Activated gamma-delta T cell treated with anti-CD3 and anti-CD28 coated beads, Interleukin-2, amount 50 U/mL, for 16 hours (primary cell): ENCODE results near the gene GPR146.
"Not testable (repeated sequence)": the region's sequence is repeated elsewhere in the genome, so short reads cannot be mapped to it uniquely, and the experiment has no call there.

Experiments
- DNase-seq: peaks from one replicate; pipeline ENCODE4 v3.0.0-alpha.2; 2020; ENCODE audit warnings: low read depth

The GPR146 gene

GRCh38 chr7:1058311-1058710, 14.0 kb downstream of the GPR146 start:
- DNase-seq, result no peak

DNA sequence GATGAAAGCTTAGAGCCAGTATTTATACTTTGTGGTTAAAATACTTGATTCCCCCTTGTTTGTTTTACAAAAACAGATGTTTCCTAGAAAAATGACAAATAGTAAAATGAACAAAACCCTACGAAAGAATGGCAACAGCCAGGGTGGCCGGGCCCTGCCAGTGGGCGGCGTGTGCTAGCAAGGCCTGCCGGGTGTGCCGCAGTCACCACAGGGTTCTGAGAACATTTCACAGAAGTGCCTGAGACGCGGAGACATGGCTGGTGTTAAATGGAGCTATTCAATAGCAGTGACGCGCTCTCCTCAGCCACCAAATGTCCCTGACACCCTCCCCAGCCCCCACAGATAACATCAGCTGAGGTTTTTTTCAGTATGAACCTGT, 14.5 kb downstream of the GPR146 start:
- DNase-seq, result no peak

DNA sequence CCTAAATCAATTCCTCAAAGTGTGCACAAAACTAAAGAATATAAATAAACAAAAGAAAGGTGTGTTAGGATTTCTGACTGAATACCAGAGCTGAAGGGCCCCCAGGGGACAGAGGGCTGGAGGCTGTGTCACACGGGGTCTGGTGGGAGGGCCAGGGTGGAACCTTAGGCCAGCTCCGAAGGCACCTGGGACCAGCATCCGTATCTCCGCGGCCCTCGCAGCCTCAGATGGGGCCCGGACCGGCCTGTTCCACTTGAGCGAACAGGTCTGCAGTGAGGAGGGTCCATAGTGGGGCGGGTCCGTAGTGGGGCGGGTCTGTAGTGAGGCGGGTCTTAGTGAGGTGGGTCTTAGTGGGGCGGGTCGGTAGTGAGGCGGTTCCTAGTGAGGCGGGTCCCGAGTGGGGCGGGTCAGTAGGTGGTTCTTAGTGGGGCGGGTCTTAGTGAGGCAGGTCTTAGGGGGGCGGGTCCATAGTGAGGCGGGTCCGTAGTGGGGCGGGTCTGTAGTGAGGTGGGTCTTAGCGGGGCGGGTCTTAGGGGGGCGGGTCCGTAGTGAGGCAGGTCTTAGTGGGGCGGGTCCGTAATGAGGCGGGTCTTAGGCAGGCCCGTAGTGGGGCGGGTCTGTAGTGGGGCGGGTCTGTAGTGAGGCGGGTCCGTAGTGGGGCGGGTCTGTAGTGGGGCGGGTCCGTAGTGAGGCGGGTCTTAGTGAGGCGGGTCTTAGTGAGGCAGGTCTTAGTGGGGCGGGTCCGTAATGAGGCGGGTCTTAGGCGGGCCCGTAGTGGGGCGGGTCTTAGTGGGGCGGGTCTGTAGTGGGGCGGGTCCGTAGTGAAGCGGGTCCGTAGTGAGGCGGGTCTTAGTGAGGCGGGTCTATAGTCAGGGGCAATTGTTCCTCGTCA, 15.1 kb downstream of the GPR146 start:
- DNase-seq, result no peak

DNA sequence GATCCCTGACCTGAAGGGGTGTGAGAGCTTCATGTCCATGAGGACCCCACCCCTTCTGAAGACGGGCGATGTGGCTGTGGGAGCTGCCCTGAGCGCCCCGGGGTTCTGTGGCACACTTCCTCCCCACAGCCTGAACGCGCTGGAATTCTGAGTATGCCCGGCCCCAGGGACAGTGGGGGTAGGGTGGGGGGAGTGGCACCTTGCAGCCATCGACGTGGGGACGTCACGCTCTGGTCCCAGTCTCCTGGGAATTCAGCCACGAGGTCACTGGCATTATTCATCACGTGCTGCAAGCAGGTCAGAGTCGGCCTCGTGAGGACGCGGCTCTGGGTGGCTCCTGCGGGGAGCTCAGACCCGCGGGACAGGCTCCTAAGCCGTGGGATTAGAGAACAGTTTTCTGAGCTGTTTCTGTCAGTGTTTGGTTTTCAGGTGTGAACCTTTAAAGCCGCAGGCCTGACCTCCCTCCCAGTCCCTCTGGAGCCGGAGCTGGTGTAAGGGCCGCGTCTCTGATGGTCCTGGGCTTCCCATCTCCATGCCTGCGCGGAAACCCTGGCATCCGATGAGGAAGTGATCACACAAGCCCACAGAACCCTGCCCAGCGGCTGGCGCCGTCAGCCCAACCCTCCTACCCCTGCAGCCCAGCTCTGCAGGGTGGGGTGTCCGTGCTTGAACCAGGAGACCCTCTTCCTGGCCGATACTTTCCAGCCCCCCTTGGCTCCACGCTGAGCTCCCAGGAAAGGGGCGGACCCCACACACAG, 16.1 kb downstream of the GPR146 start:
- no peak for DNase-seq

DNA sequence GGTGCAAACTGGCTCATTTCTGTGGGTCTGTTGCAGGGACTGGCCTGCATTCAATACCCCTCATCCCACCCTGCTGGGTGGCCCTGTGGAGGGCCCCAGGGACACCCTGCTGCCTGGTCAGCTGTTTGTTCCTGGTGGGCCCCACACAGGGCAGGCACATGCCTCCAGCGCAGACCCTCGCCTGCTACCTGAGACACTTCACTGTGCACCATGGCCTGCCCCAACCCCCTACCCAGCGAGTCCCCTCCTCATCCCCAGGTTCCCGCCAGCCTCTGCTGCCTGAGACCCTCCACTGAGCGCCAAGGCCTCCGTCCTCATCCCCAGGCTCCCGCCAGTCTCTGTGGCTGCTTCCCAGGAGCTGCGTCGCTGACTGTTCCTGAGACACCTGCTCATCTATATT, 16.8 kb downstream of the GPR146 start:
- no peak for DNase-seq

DNA sequence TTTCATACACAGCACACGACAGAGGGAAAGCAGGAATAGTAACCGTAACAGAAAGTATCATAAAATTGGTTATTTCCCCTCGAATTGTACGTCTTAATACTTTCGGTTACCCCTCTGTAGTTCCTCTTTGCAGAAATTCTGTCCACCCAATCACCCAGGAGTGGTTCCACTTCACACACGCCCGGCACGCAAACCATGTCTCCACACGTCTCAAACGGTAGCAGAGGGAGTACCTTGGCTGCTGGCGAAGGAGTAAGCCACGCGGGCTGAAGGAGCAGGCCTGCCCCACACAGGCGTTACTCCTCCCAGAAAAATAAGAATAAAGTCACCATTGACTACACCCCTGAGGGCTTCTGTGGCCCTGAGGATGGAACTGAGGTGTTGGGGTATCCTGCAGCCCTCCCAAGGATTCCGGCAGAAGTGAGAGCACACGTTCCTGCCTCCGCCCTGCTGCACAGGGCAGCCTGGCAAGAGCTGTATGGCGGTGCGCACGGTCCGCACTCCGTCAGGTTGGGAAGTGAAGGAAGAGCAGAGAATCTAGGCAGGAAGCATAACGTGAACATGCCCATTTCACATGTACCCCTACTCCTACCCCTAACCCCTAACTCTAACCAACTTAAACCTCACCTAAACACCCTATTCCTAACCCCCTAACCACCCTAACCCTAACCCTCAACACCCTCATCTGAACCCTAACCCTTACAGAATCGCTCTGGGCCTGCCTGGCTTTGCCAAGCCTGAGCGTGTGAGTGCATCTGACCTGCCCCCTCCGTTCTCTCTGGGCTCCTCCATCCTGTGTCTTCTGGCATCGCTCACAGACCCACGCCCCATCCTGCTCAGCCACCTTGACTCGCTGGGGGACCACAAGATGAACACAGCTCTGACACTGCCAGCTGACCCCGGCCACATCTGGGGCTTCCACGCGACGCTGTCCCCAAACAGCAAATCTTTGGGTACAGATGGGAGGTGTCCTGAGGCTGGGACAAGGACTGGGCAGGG, 18.2 kb downstream of the GPR146 start:
- no peak for DNase-seq

DNA sequence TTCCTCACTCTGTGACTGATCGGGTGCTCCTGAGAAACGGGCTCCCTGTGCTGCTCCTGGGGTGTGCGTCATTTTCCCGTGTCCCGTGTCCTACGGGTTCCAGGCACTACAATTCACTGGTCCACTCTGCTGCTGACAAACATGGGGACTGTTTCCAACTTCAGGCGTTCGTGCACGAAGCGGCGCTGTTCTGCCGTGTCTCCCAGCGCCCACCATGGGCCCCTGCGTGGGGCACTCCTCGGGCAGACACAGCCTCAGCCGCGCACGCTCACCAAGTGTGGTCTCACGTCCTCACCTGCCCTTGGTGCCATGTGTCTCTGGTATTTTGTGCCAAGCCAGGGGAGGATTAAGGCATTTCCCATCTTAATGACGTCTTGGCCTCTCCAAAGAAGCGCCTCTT, 19.0 kb downstream of the GPR146 start:
- DNase-seq, result no peak

GRCh38 chr7:1064581-1064980, 20.2 kb downstream of the GPR146 start:
- DNase-seq, result no peak

DNA sequence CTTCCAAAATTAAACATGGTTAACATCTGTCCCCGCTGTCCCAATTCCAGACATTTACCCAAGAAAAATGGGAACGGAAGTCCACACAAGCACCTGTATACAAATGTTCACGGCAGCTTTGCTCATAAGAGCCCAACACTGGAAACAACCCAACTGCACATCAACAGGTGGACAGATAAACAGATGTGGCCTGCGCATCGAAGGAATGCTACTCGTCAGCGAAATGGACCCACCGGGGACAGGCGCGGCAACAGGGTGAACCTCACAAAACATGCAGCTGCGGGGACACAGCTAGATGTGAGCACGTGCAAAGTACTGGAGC, 20.9 kb downstream of the GPR146 start:
- no peak for DNase-seq

DNA sequence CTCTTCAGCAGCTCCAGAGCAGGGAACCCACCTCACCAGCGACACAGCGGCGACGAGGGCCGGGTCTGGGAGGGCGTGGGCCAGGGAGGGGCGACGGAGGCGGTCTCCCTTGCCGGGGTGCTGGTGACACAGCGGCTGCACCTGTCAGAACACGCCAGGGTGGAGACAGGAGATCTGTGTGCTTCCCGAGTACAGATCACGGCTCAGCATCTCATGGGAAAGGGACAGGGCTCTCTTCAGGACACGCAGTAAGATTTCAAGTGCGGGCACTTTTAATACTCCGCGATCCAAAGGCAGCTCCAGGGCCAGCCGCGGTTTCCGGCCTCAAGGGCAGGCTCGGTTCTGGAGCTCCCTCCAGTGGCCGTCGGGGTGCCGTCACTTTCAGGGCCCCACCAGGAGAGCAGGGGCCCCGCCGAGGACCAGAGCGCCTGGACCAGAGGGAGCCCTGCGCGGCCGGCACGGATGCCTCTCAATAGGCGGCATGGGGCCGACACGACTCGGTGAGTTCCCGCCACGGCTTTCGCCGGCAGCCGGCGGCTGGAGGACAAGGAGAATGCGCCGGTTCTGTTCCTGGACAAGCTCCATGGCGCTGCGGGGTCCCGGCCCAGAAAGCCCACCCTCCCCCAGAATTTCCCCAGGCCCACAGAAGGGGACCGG, 21.4 kb downstream of the GPR146 start:
- peak; percentile 70 for DNase-seq

GRCh38 chr7:1066242-1066588, 21.9 kb downstream of the GPR146 start:
- DNase-seq, result no peak

GRCh38 chr7:1068013-1068412, 23.7 kb downstream of the GPR146 start:
- DNase-seq, result no peak

DNA sequence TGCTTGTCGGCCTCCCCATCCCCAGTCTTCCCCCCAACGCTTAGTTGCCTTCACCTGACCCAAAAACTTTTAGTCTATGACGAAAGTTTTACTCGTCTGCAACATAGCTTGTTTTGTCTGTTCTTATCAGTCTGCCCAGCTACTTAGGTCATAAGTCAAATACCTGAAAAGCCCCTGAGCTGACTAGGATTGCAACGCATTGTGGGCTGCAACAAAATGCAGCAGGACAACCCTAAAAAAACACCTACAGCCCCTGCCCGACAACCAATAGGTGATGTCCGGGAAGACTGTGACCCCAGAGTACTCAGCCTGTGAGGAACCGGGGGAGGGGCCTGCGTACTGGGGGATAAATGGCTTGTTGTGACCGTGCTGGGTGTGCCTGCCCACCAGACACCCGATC, 24.3 kb downstream of the GPR146 start:
- no peak for DNase-seq

GRCh38 chr7:1070544-1071011, 26.2 kb downstream of the GPR146 start:
- DNase-seq, result no peak

GRCh38 chr7:1071731-1072254, 27.4 kb downstream of the GPR146 start:
- DNase-seq, result no peak

GRCh38 chr7:1073142-1073977, 29.0 kb downstream of the GPR146 start:
- DNase-seq, result no peak

GRCh38 chr7:1074018-1074417, 29.7 kb downstream of the GPR146 start:
- DNase-seq, result not testable (repeated sequence)

GRCh38 chr7:1074593-1075431, 30.5 kb downstream of the GPR146 start:
- DNase-seq, result no peak

GRCh38 chr7:1076184-1077072, 32.1 kb downstream of the GPR146 start:
- DNase-seq, result no peak
